Right atrium auricular region (tissue), 2 donors: ENCODE measurements around the gene PROSER3. TPM values are rescaled to one million over a fixed set of nuclear protein-coding genes. Genes with fewer than 3 reads are reported as not detected.

Experiments
- DNase-seq: peaks from one replicate; pipeline ENCODE4 v3.0.0-alpha.2; 2019; ENCODE audit warnings: low spot score
- H3K27ac ChIP-seq, 2 donors: fragments of 200-600 bp; sonication (generic); 1 replicate in 1 of 2; 2 replicates in 1 of 2; pipeline ENCODE4 v1.5.1; 2016 to 2019
- H3K27me3 ChIP-seq, 2 donors: fragments of 200-600 bp; sonication (generic); one replicate each; pipeline versions ENCODE4 v1.5.1 to v1.6.0; 2017 to 2019
- H3K36me3 ChIP-seq: fragments of 200-600 bp; sonication (generic); one replicate; pipeline ENCODE4 v1.5.1; 2016
- H3K4me1 ChIP-seq, 2 donors: fragments of 200-600 bp; sonication (generic); one replicate each; pipeline versions ENCODE4 v1.5.1 to v1.6.0; 2017 to 2019
- H3K4me3 ChIP-seq, 2 donors: fragments of 200-600 bp; sonication (generic); 1 replicate in 1 of 2; 2 replicates in 1 of 2; pipeline ENCODE4 v1.5.1; 2017 to 2019; ENCODE audit warnings: mild to moderate bottlenecking in 1 of 2, moderate library complexity in 1 of 2
- H3K9me3 ChIP-seq, 2 donors: fragments of 200-600 bp; sonication (generic); one replicate each; pipeline ENCODE4 v1.5.1; 2019
- CTCF ChIP-seq, 2 donors: fragments of 200-600 bp; sonication (generic); IDR thresholded peaks; one replicate each; pipeline ENCODE4 v1.5.1; 2019; ENCODE audit warnings: antibody characterized with exemption in 2 of 2
- total RNA-seq, 2 donors: library from RNA; depleted of rRNA; stranded (reverse); fragments of >200 nt; gene quantifications; one replicate each; pipeline ENCODE4 v1.1.0, GENCODE V29; 2016

PROSER3 gene
- total RNA-seq, 2 donors from 2014 or later, result 7.2 TPM

- H3K36me3 ChIP-seq, result no peaks in the 10 kb centered on the region
- H3K4me3 ChIP-seq, result no peak overlapping the region
- no peak for DNase-seq
- H3K4me1 ChIP-seq, result no peaks in the 10 kb centered on the region
- no peaks in the 10 kb centered on the region for H3K9me3 ChIP-seq
- TF ChIP-seq CTCF (IDR thresholded peaks at IDR 0.05), result no peak
- H3K27ac ChIP-seq, result no peak overlapping the region
- no peaks in the 10 kb centered on the region for H3K27me3 ChIP-seq
Measured at GRCh38 chr19:35806597-35806996, 48.6 kb downstream of the PROSER3 start.

- H3K4me1 ChIP-seq, result no peaks in the 10 kb centered on the region
- no peak overlapping the region for H3K4me3 ChIP-seq
- TF ChIP-seq CTCF (IDR thresholded peaks at IDR 0.05), result no peak
- no peaks in the 10 kb centered on the region for H3K9me3 ChIP-seq
- H3K27me3 ChIP-seq, result no peaks in the 10 kb centered on the region
- H3K36me3 ChIP-seq, result no peaks in the 10 kb centered on the region
- no peak for DNase-seq
- H3K27ac ChIP-seq, result no peak overlapping the region
Measured at GRCh38 chr19:35807633-35808032, 49.7 kb downstream of the PROSER3 start.

- no peak for DNase-seq
- H3K9me3 ChIP-seq, result no peaks in the 10 kb centered on the region
- no peak for TF ChIP-seq CTCF (IDR thresholded peaks at IDR 0.05)
- H3K36me3 ChIP-seq, result no peaks in the 10 kb centered on the region
- no peak overlapping the region for H3K4me3 ChIP-seq
- H3K27me3 ChIP-seq, result no peaks in the 10 kb centered on the region
- H3K27ac ChIP-seq, result no peak overlapping the region
- H3K4me1 ChIP-seq, result no peaks in the 10 kb centered on the region
Measured at GRCh38 chr19:35811317-35812219, 53.6 kb downstream of the PROSER3 start.

GRCh38 chr19:35812220-35813042 lies 54.5 kb downstream of the PROSER3 start, which contains the start of gene PRODH2:
TSS of gene PRODH2 (minus strand) at chr19:35812845. CDS start at chr19:35812805, 40 bp downstream.
- no peak within 1 kb of the TSS for H3K4me3 ChIP-seq
- H3K4me1 ChIP-seq, result no peaks in the 10 kb centered on the region
- no peaks in the 10 kb centered on the region for H3K36me3 ChIP-seq
- TF ChIP-seq CTCF (IDR thresholded peaks at IDR 0.05), result no peak
- H3K27ac ChIP-seq, result no peak within 1 kb of the TSS
- no peak for DNase-seq
- H3K9me3 ChIP-seq, result no peaks in the 10 kb centered on the region
- H3K27me3 ChIP-seq, result no peaks in the 10 kb centered on the region

- Histone ChIP-seq H3K4me3 (no peak overlapping the region), H3K36me3 (no peaks in the 10 kb centered on the region), H3K27ac (no peak overlapping the region), H3K27me3 (no peaks in the 10 kb centered on the region), H3K4me1 (no peaks in the 10 kb centered on the region), H3K9me3 (no peaks in the 10 kb centered on the region)
- no peak for TF ChIP-seq CTCF (IDR thresholded peaks at IDR 0.05)
- DNase-seq, result no peak
Measured at GRCh38 chr19:35813043-35813890, 55.3 kb downstream of the PROSER3 start.
